SU-DHL-6 (cell line): ENCODE results near the gene SBNO2.

Source experiments
- CTCF ChIP-seq: fragments of 200-600 bp; sonication (generic); IDR thresholded peaks from one replicate; pipeline ENCODE4 v1.5.1; 2017; ENCODE audit warnings: antibody characterized with exemption, mild to moderate bottlenecking, low read length, moderate library complexity; ENCODE audit not compliant: insufficient read depth, poor library complexity, severe bottlenecking
- EZH2phosphoT487 ChIP-seq: fragments of 200-600 bp; sonication (generic), shearing (Covaris generic); conservative IDR thresholded peaks from 2 replicates; pipeline ENCODE4 v1.6.1; 2018; ENCODE audit warnings: mild to moderate bottlenecking, antibody characterized with exemption, low read length, moderate library complexity, mixed read lengths

- TF ChIP-seq CTCF (no peak), EZH2phosphoT487 (no peak)
These were observed 33.6 kb downstream of the SBNO2 start for GRCh38 chr19:1140272-1141027.
